Right lobe of liver (tissue), 6 donors: ENCODE measurements around the gene CNDP1. TPM values are rescaled to one million over a fixed set of nuclear protein-coding genes. Genes with fewer than 3 reads are reported as not detected.
A peak's percentile ranks its signal among the peaks of the same experiment; 100 is the strongest.

Source experiments
- ATAC-seq, 4 donors: fragments of 200-7000 bp; cut with Tn5 transposase; one replicate each; pipeline ENCODE4 v1.9.1; 2020; ENCODE audit warnings: mild to moderate bottlenecking in 4 of 4, moderate library complexity in 4 of 4
- DNase-seq, 3 donors: peaks; one replicate each; pipeline ENCODE4 v3.0.0-alpha.2; 2020
- H3K27ac ChIP-seq, 3 donors: fragments of 200-600 bp; one replicate each; pipeline ENCODE4 v1.8.0; 2022
- H3K27me3 ChIP-seq, 2 donors: fragments of 200-600 bp; one replicate each; pipeline ENCODE4 v1.8.0; 2022
- H3K36me3 ChIP-seq, 4 donors: fragments of 200-600 bp; sonication (generic) in 1 of 4; one replicate each; pipeline versions ENCODE4 v1.5.1 to v1.8.0; 2017 to 2022; ENCODE audit warnings: control low read depth in 1 of 4
- H3K4me1 ChIP-seq, 4 donors: fragments of 200-600 bp; sonication (generic) in 1 of 4; one replicate each; pipeline versions ENCODE4 v1.5.1 to v1.8.0; 2017 to 2022; ENCODE audit warnings: control low read depth in 1 of 4
- H3K4me3 ChIP-seq, 3 donors: fragments of 200-600 bp; one replicate each; pipeline ENCODE4 v1.8.0; 2022
- H3K9me3 ChIP-seq, 4 donors: fragments of 200-600 bp; sonication (generic) in 1 of 4; one replicate each; pipeline versions ENCODE4 v1.5.1 to v1.8.0; 2017 to 2022; ENCODE audit warnings: control low read depth in 1 of 4
- CTCF ChIP-seq, 4 donors: fragments of 200-600 bp in 3 of 4; fragments of 450-650 bp in 1 of 4; IDR thresholded peaks; one replicate each; pipeline versions ENCODE4 v1.5.1 to v1.8.0; 2016 to 2022; ENCODE audit warnings: antibody characterized with exemption in 4 of 4, mild to moderate bottlenecking in 2 of 4
- POLR2A ChIP-seq: fragments of 450-650 bp; IDR thresholded peaks from one replicate; pipeline ENCODE4 v1.6.1; 2017; ENCODE audit warnings: antibody characterized with exemption, mild to moderate bottlenecking
- WGBS: methylation state at CpG from one replicate; pipeline ENCODE4 v1.1.6; 2018; ENCODE audit warnings: low coverage, low lambda C conversion rate; ENCODE audit not compliant: insufficient coverage; ENCODE audit errors: missing lambda C conversion rate; 5-methylcytosine and 5-hydroxymethylcytosine counted together
- intact Hi-C, 2 donors: fragments of 100-400 bp; cut with DNase I; formaldehyde crosslinking; loops; one replicate each; pipeline versions ENCODE4 v1.11.2 to v1.14.1; 2022
- total RNA-seq, 6 experiments: library from RNA; depleted of rRNA in 2 of 6; stranded (reverse); fragments of >200 nt in 2 of 6; fragmentation: NEBNext Ultra II Directional in 3 of 6; extraction: Animal tissue kit (Norgen Biotek cat#: 25700) in 3 of 6; gene quantifications; one replicate each; pipeline versions ENCODE4 v1.1.0 to v1.2.4, GENCODE V29; 2016 to 2023
- donor health status: DM: no; HTN: yes; CAD: no.
- donor health status: DM: no; HTN: no; CAD: no.
- donor health status: DM: no; HTN: no; CAD: no.
- donor health status: DM: no; HTN: yes; CAD: no.
- donor health status: DM: no; HTN: yes; CAD: no.

Gene CNDP1
- total RNA-seq, 6 experiments from 2014 or later = 10.4 to 61.4 (median 28.4) TPM

GRCh38 chr18:74623047-74623816 is 88.9 kb downstream of the CNDP1 start:
- ATAC-seq (no peak), DNase-seq (no peak)
- no peaks in the 10 kb centered on the region for H3K9me3 ChIP-seq
- intact Hi-C loops = no loop called here
- H3K4me3 ChIP-seq = no peak overlapping the region
- H3K27me3 ChIP-seq = no peaks in the 10 kb centered on the region
- no peak overlapping the region for H3K27ac ChIP-seq
- TF ChIP-seq POLR2A (no peak), CTCF (IDR thresholded peaks at IDR 0.05) (peak; percentile 12 to 45 (median 40))
- no peaks in the 10 kb centered on the region for H3K36me3 ChIP-seq
- H3K4me1 ChIP-seq = no peaks in the 10 kb centered on the region
- WGBS = 65% methylated on average over 18 of the region's 24 CpGs

GRCh38 chr18:74624466-74624865 is 90.2 kb downstream of the CNDP1 start:
- Histone ChIP-seq H3K36me3 (no peaks in the 10 kb centered on the region), H3K27ac (no peak overlapping the region), H3K27me3 (no peaks in the 10 kb centered on the region), H3K9me3 (no peaks in the 10 kb centered on the region), H3K4me3 (no peak overlapping the region), H3K4me1 (no peaks in the 10 kb centered on the region)
- TF ChIP-seq CTCF (IDR thresholded peaks at IDR 0.05) = no peak
- no peak for TF ChIP-seq POLR2A
- intact Hi-C loops = no loop called here
- no peak for ATAC-seq
- no peak for DNase-seq
- 93% methylated on average over 7 of the region's 8 CpGs for WGBS

- TF ChIP-seq POLR2A = no peak
- no peak for TF ChIP-seq CTCF (IDR thresholded peaks at IDR 0.05)
- Histone ChIP-seq H3K9me3 (no peaks in the 10 kb centered on the region), H3K27ac (no peak overlapping the region), H3K4me3 (no peak overlapping the region), H3K36me3 (no peaks in the 10 kb centered on the region), H3K27me3 (no peaks in the 10 kb centered on the region), H3K4me1 (no peaks in the 10 kb centered on the region)
- DNase-seq (no peak), ATAC-seq (no peak)
- intact Hi-C loops = no loop called here
- 82% methylated on average over 5 of the region's 5 CpGs for WGBS
These were observed 90.9 kb downstream of the CNDP1 start for GRCh38 chr18:74625157-74625556.

- H3K27ac ChIP-seq = no peak overlapping the region
- WGBS = 87% methylated on average over 7 of the region's 9 CpGs
- intact Hi-C loops = no loop called here
- no peaks in the 10 kb centered on the region for H3K27me3 ChIP-seq
- no peaks in the 10 kb centered on the region for H3K36me3 ChIP-seq
- ATAC-seq (no peak), DNase-seq (no peak)
- H3K4me3 ChIP-seq = no peak overlapping the region
- H3K9me3 ChIP-seq = no peaks in the 10 kb centered on the region
- TF ChIP-seq POLR2A (no peak), CTCF (IDR thresholded peaks at IDR 0.05) (no peak)
- H3K4me1 ChIP-seq = no peaks in the 10 kb centered on the region
These were observed 92.0 kb downstream of the CNDP1 start for GRCh38 chr18:74626049-74626874.
